ENCODE measurements around the gene GPRC5A. TPM values are rescaled to one million over a fixed set of nuclear protein-coding genes. Genes with fewer than 3 reads are reported as not detected.

GPRC5A gene
- total and polyA plus RNA-seq, 8 donors = 0.58 to 112 (median 23.9) TPM

GRCh38 chr12:12903642-12904609 is 12.6 kb downstream of the GPRC5A start:
- Histone ChIP-seq H3K27me3 (no peaks in the 10 kb centered on the region), H3K4me3 (no peak overlapping the region), H3K36me3 (peaks cover 0 to 19% (median 5%) of the 10 kb centered on the region in 4 donors), H3K4me1 (peaks cover 0 to 58% (median 18%) of the 10 kb centered on the region in 4 donors), H3K27ac (peak overlapping the region in 2 of 5 donors; percentile 17 to 26), H3K9me3 (no peaks in the 10 kb centered on the region)
- TF ChIP-seq POLR2AphosphoS5 (IDR thresholded peaks at IDR 0.05) (no peak), POLR2A (IDR thresholded peaks at IDR 0.05) (no peak), EP300 (IDR thresholded peaks at IDR 0.05) (no peak)
- TF ChIP-seq, protein P1, sequence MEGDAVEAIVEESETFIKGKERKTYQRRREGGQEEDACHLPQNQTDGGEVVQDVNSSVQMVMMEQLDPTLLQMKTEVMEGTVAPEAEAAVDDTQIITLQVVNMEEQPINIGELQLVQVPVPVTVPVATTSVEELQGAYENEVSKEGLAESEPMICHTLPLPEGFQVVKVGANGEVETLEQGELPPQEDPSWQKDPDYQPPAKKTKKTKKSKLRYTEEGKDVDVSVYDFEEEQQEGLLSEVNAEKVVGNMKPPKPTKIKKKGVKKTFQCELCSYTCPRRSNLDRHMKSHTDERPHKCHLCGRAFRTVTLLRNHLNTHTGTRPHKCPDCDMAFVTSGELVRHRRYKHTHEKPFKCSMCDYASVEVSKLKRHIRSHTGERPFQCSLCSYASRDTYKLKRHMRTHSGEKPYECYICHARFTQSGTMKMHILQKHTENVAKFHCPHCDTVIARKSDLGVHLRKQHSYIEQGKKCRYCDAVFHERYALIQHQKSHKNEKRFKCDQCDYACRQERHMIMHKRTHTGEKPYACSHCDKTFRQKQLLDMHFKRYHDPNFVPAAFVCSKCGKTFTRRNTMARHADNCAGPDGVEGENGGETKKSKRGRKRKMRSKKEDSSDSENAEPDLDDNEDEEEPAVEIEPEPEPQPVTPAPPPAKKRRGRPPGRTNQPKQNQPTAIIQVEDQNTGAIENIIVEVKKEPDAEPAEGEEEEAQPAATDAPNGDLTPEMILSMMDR (IDR thresholded peaks at IDR 0.05) = no peak
- intact Hi-C loops (cut with DNase I; ENCODE audit: low total_unique reads) = no loop called here
- peak in 1 of 2 donors; percentile 60 for DNase-seq
- WGBS, 5 donors = 64 to 77% (median 73%) methylated on average over 14 of the region's 14 CpGs

GRCh38 chr12:12907552-12907951 is 16.2 kb downstream of the GPRC5A start:
- H3K27me3 ChIP-seq = no peaks in the 10 kb centered on the region
- H3K9me3 ChIP-seq = no peaks in the 10 kb centered on the region
- H3K4me3 ChIP-seq = no peak overlapping the region
- 80 to 89% (median 83%) methylated on average over 5 of the region's 5 CpGs for WGBS, 5 donors
- TF ChIP-seq POLR2A (IDR thresholded peaks at IDR 0.05) = no peak
- TF ChIP-seq POLR2AphosphoS5 (IDR thresholded peaks at IDR 0.05) = no peak
- TF ChIP-seq EP300 (IDR thresholded peaks at IDR 0.05) = no peak
- TF ChIP-seq, protein P1 (IDR thresholded peaks at IDR 0.05) = no peak
- H3K4me1 ChIP-seq = peaks cover 4 to 43% (median 12%) of the 10 kb centered on the region in 4 donors
- intact Hi-C loops (cut with DNase I; ENCODE audit: low total_unique reads) = no loop called here
- H3K36me3 ChIP-seq = peaks cover 0 to 51% (median 20%) of the 10 kb centered on the region in 4 donors
- DNase-seq = no peak
- no peak overlapping the region for H3K27ac ChIP-seq

DNA sequence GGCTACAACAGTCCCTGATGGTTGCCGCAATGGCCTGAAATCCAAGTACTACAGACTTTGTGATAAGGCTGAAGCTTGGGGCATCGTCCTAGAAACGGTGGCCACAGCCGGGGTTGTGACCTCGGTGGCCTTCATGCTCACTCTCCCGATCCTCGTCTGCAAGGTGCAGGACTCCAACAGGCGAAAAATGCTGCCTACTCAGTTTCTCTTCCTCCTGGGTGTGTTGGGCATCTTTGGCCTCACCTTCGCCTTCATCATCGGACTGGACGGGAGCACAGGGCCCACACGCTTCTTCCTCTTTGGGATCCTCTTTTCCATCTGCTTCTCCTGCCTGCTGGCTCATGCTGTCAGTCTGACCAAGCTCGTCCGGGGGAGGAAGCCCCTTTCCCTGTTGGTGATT is 16.9 kb downstream of the GPRC5A start:
- DNase-seq = no peak
- WGBS, 5 donors = 83 to 92% (median 88%) methylated on average over 14 of the region's 14 CpGs
- H3K27me3 ChIP-seq = no peaks in the 10 kb centered on the region
- no peak overlapping the region for H3K4me3 ChIP-seq
- peaks cover 4 to 36% (median 11%) of the 10 kb centered on the region in 4 donors for H3K4me1 ChIP-seq
- H3K36me3 ChIP-seq = peaks cover 0 to 58% (median 25%) of the 10 kb centered on the region in 4 donors
- no peak overlapping the region for H3K27ac ChIP-seq
- no peaks in the 10 kb centered on the region for H3K9me3 ChIP-seq
- TF ChIP-seq, protein P1 (IDR thresholded peaks at IDR 0.05) = no peak
- TF ChIP-seq POLR2A (IDR thresholded peaks at IDR 0.05) (no peak), EP300 (IDR thresholded peaks at IDR 0.05) (no peak), POLR2AphosphoS5 (IDR thresholded peaks at IDR 0.05) (no peak)
- intact Hi-C loops (cut with DNase I; ENCODE audit: low total_unique reads) = no loop called here

DNA sequence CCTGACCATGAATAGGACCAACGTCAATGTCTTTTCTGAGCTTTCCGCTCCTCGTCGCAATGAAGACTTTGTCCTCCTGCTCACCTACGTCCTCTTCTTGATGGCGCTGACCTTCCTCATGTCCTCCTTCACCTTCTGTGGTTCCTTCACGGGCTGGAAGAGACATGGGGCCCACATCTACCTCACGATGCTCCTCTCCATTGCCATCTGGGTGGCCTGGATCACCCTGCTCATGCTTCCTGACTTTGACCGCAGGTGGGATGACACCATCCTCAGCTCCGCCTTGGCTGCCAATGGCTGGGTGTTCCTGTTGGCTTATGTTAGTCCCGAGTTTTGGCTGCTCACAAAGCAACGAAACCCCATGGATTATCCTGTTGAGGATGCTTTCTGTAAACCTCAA is 17.3 kb downstream of the GPRC5A start:
- intact Hi-C loops (cut with DNase I; ENCODE audit: low total_unique reads) = no loop called here
- 85 to 93% (median 91%) methylated on average over 12 of the region's 12 CpGs for WGBS, 5 donors
- TF ChIP-seq POLR2A (IDR thresholded peaks at IDR 0.05) (no peak), POLR2AphosphoS5 (IDR thresholded peaks at IDR 0.05) (no peak)
- no peak overlapping the region for H3K4me3 ChIP-seq
- no peaks in the 10 kb centered on the region for H3K27me3 ChIP-seq
- H3K36me3 ChIP-seq = peaks cover 0 to 62% (median 30%) of the 10 kb centered on the region in 4 donors
- H3K27ac ChIP-seq = no peak overlapping the region
- DNase-seq = no peak
- H3K4me1 ChIP-seq = peaks cover 2 to 32% (median 9%) of the 10 kb centered on the region in 4 donors
- H3K9me3 ChIP-seq = no peaks in the 10 kb centered on the region
